Glomerular endothelial cell (primary cell): ENCODE measurements around the gene RGL2. TPM values are rescaled to one million over a fixed set of nuclear protein-coding genes. Genes with fewer than 3 reads are reported as not detected.
"Not testable (repeated sequence)": the region's sequence is repeated elsewhere in the genome, so short reads cannot be mapped to it uniquely, and the experiment has no call there.

ENCODE experiments used
- DNase-seq: peaks from one replicate; pipeline ENCODE4 v3.0.0-alpha.2; 2011; ENCODE audit warnings: low read depth, low spot score; ENCODE audit errors: extremely low read depth
- total RNA-seq: library from RNA; depleted of rRNA; stranded (reverse); fragments of >200 nt; gene quantifications from 2 replicates; pipeline ENCODE4 v1.2.3, GENCODE V29; 2015

Gene RGL2, protein sequence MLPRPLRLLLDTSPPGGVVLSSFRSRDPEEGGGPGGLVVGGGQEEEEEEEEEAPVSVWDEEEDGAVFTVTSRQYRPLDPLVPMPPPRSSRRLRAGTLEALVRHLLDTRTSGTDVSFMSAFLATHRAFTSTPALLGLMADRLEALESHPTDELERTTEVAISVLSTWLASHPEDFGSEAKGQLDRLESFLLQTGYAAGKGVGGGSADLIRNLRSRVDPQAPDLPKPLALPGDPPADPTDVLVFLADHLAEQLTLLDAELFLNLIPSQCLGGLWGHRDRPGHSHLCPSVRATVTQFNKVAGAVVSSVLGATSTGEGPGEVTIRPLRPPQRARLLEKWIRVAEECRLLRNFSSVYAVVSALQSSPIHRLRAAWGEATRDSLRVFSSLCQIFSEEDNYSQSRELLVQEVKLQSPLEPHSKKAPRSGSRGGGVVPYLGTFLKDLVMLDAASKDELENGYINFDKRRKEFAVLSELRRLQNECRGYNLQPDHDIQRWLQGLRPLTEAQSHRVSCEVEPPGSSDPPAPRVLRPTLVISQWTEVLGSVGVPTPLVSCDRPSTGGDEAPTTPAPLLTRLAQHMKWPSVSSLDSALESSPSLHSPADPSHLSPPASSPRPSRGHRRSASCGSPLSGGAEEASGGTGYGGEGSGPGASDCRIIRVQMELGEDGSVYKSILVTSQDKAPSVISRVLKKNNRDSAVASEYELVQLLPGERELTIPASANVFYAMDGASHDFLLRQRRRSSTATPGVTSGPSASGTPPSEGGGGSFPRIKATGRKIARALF
- total RNA-seq = 51.6 and 65.5 TPM in 2 replicates

DNA sequence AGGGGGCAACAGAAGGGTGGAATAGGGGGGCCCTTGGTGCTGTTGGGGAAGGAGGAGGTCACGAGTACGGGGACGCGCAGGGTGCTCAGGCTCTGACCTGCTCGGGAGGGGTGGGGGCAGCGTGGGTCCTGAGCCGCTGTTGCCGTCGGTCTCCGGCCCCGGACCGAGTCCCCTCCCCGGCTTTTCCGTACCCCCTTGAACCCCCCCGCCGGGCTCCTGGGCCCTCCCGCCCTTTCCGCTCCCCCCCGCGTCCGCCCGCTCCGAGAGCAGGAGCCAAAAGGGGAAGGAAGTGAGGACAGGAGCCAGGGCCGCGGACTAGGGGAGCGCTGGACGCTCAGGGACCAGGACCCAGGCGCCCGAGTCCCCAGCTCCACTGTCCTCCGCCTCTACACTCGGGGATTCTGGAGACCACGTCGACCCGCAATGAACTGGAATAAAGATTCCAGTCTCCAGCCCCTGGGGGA lies at the start of gene RGL2:
Gene RGL2 (minus strand): TSS at position 170 of the 464 bp plus-strand sequence. CDS start 332 bp downstream, outside the sequence.
- no peak for DNase-seq

DNA sequence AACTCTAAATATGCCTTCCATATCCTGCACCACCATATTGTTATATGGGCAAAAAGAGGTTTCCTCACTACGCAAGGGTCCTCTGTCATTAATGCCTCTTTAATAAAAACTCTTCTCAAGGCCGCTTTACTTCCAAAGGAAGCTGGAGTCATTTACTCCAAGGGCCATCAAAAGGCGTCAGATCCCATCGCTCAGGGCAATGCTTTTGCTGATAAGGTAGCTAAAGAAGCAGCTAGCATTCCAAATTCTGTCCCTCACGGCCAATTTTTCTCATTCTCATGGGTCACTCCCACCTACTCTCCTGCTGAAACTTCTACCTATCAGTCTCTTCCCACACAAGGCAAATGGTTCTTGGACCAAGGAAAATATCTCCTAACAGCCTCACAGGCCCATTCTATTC lies 49.1 kb upstream of the RGL2 start:
- no peak for DNase-seq

DNA sequence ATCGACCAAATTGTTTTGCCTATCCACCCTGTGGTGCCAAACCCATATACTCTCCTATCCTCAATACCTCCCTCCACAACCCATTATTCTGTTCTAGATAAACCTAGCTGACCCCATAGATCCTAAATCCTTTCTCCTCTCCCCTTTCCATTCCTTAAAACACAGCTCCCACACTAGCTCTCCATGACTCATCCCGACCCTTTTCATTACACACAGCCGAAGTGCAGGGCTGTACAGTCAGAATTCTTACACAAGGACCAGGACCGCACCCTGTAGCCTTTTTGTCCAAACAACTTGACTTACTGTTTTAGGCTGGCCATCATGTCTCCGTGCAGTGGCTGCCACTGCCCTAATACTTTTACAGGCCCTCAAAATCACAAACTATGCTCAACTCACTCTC lies 48.2 kb upstream of the RGL2 start:
- not testable (repeated sequence) for DNase-seq

GRCh38 chr6:33344701-33345697 lies 46.3 kb upstream of the RGL2 start:
- peak; percentile 42 for DNase-seq

- no peak for DNase-seq
These were observed 45.3 kb upstream of the RGL2 start for GRCh38 chr6:33343953-33344611.

GRCh38 chr6:33343606-33343952 lies 44.8 kb upstream of the RGL2 start:
- not testable (repeated sequence) for DNase-seq

DNA sequence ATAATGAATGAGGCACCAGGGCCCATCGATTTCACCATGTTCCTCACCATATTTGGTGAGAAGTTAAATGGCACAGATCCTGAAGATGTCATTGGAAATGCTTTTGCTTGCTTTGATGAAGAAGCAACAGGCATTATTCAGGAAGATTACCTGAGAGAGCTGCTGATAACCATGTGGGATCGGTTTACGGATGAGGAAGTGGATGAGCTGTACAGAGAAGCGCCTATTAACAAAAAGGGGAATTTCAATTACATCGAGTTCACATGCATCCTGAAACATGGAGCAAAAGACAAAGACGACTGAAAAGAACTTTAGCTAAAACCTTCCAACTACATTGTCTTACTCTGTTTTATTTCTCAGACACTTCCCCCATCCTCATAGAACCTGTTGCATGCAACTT lies 40.5 kb upstream of the RGL2 start:
- no peak for DNase-seq

GRCh38 chr6:33336495-33336894 lies 37.8 kb upstream of the RGL2 start:
- no peak for DNase-seq

DNA sequence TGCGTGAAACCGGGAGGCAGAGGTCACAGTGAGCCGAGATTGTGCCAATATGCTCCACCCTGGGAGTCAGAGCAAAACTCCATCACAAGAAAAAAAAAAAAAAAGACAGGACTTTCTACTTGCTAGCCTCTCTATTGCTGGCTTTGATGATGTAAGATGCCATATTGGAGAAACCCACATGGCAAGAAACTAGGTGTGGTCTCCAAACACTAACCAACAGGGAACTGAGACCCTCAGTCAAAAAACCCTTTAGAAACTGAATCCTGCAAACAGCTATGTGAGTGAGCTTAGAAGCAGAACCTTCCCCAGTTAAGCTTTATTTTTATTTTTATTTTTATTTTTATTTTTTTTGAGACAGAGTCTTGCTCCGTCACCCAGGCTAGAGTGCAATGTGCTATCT lies 37.2 kb upstream of the RGL2 start:
- DNase-seq = no peak

- DNase-seq = no peak
These were observed 34.9 kb upstream of the RGL2 start for GRCh38 chr6:33333666-33334065.

GRCh38 chr6:33330736-33331135 lies 32.0 kb upstream of the RGL2 start:
- no peak for DNase-seq

GRCh38 chr6:33329058-33329457 lies 30.3 kb upstream of the RGL2 start:
- no peak for DNase-seq

- DNase-seq = no peak
These were observed 25.4 kb upstream of the RGL2 start for GRCh38 chr6:33324125-33324524.

DNA sequence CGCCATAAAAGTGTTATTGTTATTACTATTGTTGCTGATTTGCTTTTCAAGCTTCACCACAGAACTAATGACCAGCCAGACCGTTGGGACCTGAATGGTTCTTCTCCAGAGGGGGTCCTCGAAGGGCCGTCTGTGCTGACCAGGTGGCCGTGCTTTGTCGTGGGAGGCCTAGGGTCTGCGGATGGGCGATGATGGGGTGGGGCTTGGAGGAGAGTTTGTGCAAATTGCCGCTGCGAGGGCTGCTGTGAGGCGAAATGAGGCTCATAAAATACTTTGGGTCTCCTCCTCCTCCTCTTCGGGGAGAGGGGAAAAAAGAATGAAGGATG lies 24.8 kb upstream of the RGL2 start:
- DNase-seq = no peak

GRCh38 chr6:33321227-33321626 lies 22.5 kb upstream of the RGL2 start:
- DNase-seq = no peak

DNA sequence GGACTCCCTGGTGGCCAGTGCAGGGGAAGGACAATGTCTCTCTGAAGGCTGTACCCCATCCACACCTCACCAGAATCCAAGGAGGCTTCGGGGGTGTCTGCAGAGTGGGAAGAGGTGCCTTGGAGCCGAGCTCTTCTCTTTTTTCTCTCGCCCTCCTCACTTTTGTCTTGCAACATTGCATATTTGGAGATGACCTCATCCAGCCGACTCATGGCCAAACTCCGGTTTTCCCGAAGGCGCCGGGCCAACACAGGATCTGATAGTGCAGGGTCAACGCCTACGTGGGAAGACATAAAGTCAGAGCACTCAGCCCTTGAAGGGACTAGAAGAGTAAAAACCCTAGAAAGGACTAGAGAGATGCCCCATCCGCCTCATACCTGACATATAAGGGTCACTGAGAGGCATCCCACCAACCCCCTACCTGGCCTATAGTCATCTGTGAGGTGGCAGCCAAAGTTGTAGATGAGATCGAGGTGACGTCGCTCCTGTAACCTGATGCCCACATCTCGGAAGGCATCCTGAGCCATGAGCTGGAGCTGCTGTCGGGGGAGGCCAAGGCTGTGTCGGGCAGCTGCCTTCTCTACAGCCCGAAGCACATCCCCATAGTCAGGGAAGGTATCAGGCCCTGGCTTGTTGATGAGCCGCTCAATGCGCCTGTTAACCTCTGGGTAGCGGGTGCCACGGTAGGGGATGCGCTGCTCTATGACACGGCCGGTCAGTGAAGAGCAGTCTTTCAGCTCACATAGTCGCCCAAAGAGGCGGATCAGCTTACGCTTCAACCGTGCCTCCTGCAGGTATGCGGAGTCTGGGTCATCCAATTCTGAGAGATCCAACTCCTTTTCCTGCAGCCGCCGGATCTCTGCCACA lies 21.8 kb upstream of the RGL2 start:
- no peak for DNase-seq

GRCh38 chr6:33319939-33320314 lies 21.2 kb upstream of the RGL2 start:
- DNase-seq = no peak

GRCh38 chr6:33318426-33319073 lies 19.8 kb upstream of the RGL2 start:
- DNase-seq = no peak
